Measurements from ENCODE around the gene SMYD3. TPM values are rescaled to one million over a fixed set of nuclear protein-coding genes. Genes with fewer than 3 reads are reported as not detected.

Gene SMYD3
- total RNA-seq, 1 experiment from 2014 or later, result 25.5 TPM

GRCh38 chr1:245879091-245879490 is 628.0 kb downstream of the SMYD3 start:
- WGBS (ENCODE audit: extremely low coverage, insufficient read length, low lambda C conversion rate), result no CpG with 5 or more reads among the region's 10 CpGs

More at GRCh38 chr1:245879091-245879490, 628.0 kb downstream of the SMYD3 start:
- H2BK15ac ChIP-seq (ENCODE audit: low read depth, low read length), result no peak overlapping the region
- no peak overlapping the region for H2BK5ac ChIP-seq (ENCODE audit: insufficient read length, low read length)
- H3K23ac ChIP-seq (ENCODE audit: insufficient read length, low read depth, low read length), result no peak overlapping the region
- no peak overlapping the region for H3K4me3 Mint-ChIP-seq
- H3K23me2 ChIP-seq (ENCODE audit: insufficient read length, low read depth, low read length, poor library complexity, severe bottlenecking), result no peaks in the 10 kb centered on the region
- no peak overlapping the region for H4K91ac ChIP-seq (ENCODE audit: insufficient read length, low read depth, low read length)
- no peak overlapping the region for H3K14ac ChIP-seq (ENCODE audit: insufficient read depth, low read length)
- H3K18ac ChIP-seq (ENCODE audit: insufficient read length, low read depth, low read length), result no peak overlapping the region
- no peaks in the 10 kb centered on the region for H3K9me3 ChIP-seq (ENCODE audit: control insufficient read depth, low read depth, low read length)
- no peaks in the 10 kb centered on the region for H4K20me1 ChIP-seq (ENCODE audit: control insufficient read depth, insufficient read depth, insufficient read length)
- H3K27ac Mint-ChIP-seq, result no peak overlapping the region
- H3K36me3 Mint-ChIP-seq (ENCODE audit: insufficient read depth in 1 of 3, low read depth in 3 of 3), result peaks cover 0 to 2% (median under 1%) of the 10 kb centered on the region in 3 experiments; a peak in 4 of 7 replicates
- no peak overlapping the region for H3K4me2 ChIP-seq (ENCODE audit: insufficient read depth, insufficient read length, low read length)
- DNase-seq, result no peak
- H3K9me3 Mint-ChIP-seq, result no peaks in the 10 kb centered on the region
- H4K8ac ChIP-seq (replicated peaks; ENCODE audit: insufficient read length, low read depth, low read length), result no peak overlapping the region
- H2AFZ ChIP-seq (ENCODE audit: low read length), result no peak overlapping the region
- H3K27me3 ChIP-seq (ENCODE audit: insufficient read depth, low read length), result no peaks in the 10 kb centered on the region
- no peak overlapping the region for H3K9ac ChIP-seq (ENCODE audit: extremely low read depth, insufficient read length, low read length)
- H3K4me1 Mint-ChIP-seq, result no peaks in the 10 kb centered on the region
- H3K27me3 Mint-ChIP-seq (ENCODE audit: low read depth), result no peaks in the 10 kb centered on the region
- no peak overlapping the region for H3T11ph ChIP-seq (ENCODE audit: low read length)
- H2BK120ac ChIP-seq (ENCODE audit: low read depth, low read length, poor library complexity, severe bottlenecking), result no peak overlapping the region
- no peak overlapping the region for H2AK5ac ChIP-seq (ENCODE audit: insufficient read length, low read length)
- H3K4me1 ChIP-seq (ENCODE audit: insufficient read depth, low read length), result no peaks in the 10 kb centered on the region
- H4K5ac ChIP-seq (ENCODE audit: insufficient read length, low read depth, low read length), result no peak overlapping the region
- no peak overlapping the region for H2BK20ac ChIP-seq (ENCODE audit: low read depth, low read length, poor library complexity, severe bottlenecking)
- H3K79me2 ChIP-seq (ENCODE audit: insufficient read depth, low read length), result no peaks in the 10 kb centered on the region
- no peak overlapping the region for H2BK12ac ChIP-seq (ENCODE audit: insufficient read length, low read depth, low read length)
- H3K79me1 ChIP-seq (ENCODE audit: insufficient read depth, low read depth, low read length, poor library complexity, severe bottlenecking), result no peaks in the 10 kb centered on the region
- no peak overlapping the region for H3K27ac ChIP-seq (ENCODE audit: insufficient read length, low read depth, low read length)
- no peak for TF ChIP-seq CTCF (conservative IDR thresholded peaks at IDR 0.05)
- H3K56ac ChIP-seq (ENCODE audit: insufficient read length, low read depth, low read length), result no peak overlapping the region
- no peak overlapping the region for H3K4ac ChIP-seq (ENCODE audit: low read depth, low read length)

Data from H9 (cell line).